ENCODE results near the gene NOL3. TPM values are rescaled to one million over a fixed set of nuclear protein-coding genes. Genes with fewer than 3 reads are reported as not detected.

Gene NOL3
- total RNA-seq, 1 donor: 10.1 TPM

DNA sequence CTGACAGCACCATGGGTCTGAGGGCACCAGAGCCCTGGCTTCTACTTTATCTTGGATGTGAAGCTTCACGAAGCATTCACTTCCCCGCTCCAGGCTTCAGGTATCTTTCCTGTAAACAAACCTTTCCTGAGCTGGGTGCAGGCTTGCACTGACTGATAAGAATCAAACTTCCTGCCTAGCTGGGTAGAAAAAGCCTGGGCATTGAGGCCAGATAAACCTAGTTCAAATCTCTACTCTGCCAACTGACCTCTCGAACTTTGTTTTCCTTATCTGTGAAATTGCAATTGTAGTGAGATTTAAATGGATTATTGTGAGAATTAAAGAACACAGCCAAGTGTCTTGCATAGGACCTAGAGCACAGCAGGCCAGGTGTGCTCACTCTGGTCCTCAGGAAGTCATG is 53.7 kb downstream of the NOL3 start:
- TF ChIP-seq, protein P1, sequence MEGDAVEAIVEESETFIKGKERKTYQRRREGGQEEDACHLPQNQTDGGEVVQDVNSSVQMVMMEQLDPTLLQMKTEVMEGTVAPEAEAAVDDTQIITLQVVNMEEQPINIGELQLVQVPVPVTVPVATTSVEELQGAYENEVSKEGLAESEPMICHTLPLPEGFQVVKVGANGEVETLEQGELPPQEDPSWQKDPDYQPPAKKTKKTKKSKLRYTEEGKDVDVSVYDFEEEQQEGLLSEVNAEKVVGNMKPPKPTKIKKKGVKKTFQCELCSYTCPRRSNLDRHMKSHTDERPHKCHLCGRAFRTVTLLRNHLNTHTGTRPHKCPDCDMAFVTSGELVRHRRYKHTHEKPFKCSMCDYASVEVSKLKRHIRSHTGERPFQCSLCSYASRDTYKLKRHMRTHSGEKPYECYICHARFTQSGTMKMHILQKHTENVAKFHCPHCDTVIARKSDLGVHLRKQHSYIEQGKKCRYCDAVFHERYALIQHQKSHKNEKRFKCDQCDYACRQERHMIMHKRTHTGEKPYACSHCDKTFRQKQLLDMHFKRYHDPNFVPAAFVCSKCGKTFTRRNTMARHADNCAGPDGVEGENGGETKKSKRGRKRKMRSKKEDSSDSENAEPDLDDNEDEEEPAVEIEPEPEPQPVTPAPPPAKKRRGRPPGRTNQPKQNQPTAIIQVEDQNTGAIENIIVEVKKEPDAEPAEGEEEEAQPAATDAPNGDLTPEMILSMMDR (IDR thresholded peaks at IDR 0.05; ENCODE audit: insufficient read depth, low read length): no peak

More for the DNA sequence above, 53.7 kb downstream of the NOL3 start:
- DNase-seq (ENCODE audit: low read depth): no peak
- H3K4me3 ChIP-seq (ENCODE audit: low read depth, low read length): no peak overlapping the region

Small RNA genes within 50 kb of the gene (small RNA-seq; reads per million reads assigned to genes)
- gene MIR328: 4.6 reads per million, percentile 87 among the genes with 10 or more reads in this experiment

Other genes with a start within 250 kb of the NOL3 start
- gene RRAD, start 245.0 kb upstream of the NOL3 start, total RNA-seq (ENCODE audit: low replicate concordance): 0.72 and 3.8 TPM in 2 replicates
- gene CIAO2B, start 236.1 kb upstream of the NOL3 start, total RNA-seq (ENCODE audit: low replicate concordance): 12.8 and 109 TPM in 2 replicates
- gene CES2, start 235.0 kb upstream of the NOL3 start, total RNA-seq (ENCODE audit: low replicate concordance): 28.3 and 37.6 TPM in 2 replicates
- 0.54 TPM in 1 of 2 replicates, not detected in the other for gene CES3, start 209.3 kb upstream of the NOL3 start, total RNA-seq (ENCODE audit: low replicate concordance)
- gene CES4A, start 181.9 kb upstream of the NOL3 start, total RNA-seq (ENCODE audit: low replicate concordance): 2.2 and 4.7 TPM in 2 replicates
- gene CBFB, start 141.4 kb upstream of the NOL3 start, total RNA-seq (ENCODE audit: low replicate concordance): 74.3 and 125 TPM in 2 replicates
- gene PHAF1, start 60.6 kb upstream of the NOL3 start, total RNA-seq (ENCODE audit: low replicate concordance): 2.9 and 15.9 TPM in 2 replicates
- gene B3GNT9, start 19.5 kb upstream of the NOL3 start, total RNA-seq (ENCODE audit: low replicate concordance): 37.0 and 42.4 TPM in 2 replicates
- gene TRADD, start 10.6 kb upstream of the NOL3 start, total RNA-seq (ENCODE audit: low replicate concordance): 12.3 and 29.1 TPM in 2 replicates
- 11.3 and 29.7 TPM in 2 replicates for gene FBXL8, start 10.6 kb upstream of the NOL3 start, total RNA-seq (ENCODE audit: low replicate concordance)
- gene HSF4, start 5.8 kb upstream of the NOL3 start, total RNA-seq (ENCODE audit: low replicate concordance): 6.4 and 17.9 TPM in 2 replicates
- 8.6 and 9.9 TPM in 2 replicates for gene MATCAP1, start 13.4 kb downstream of the NOL3 start, total RNA-seq (ENCODE audit: low replicate concordance)
- 0.98 TPM in 1 of 2 replicates, not detected in the other for gene EXOC3L1, start 19.6 kb downstream of the NOL3 start, total RNA-seq (ENCODE audit: low replicate concordance)
- 31.9 and 47.5 TPM in 2 replicates for gene E2F4, start 21.6 kb downstream of the NOL3 start, total RNA-seq (ENCODE audit: low replicate concordance)
- gene ELMO3, start 28.6 kb downstream of the NOL3 start, total RNA-seq (ENCODE audit: low replicate concordance): 0.09 and 0.33 TPM in 2 replicates
- 21.8 and 24.3 TPM in 2 replicates for gene TMEM208, start 56.6 kb downstream of the NOL3 start, total RNA-seq (ENCODE audit: low replicate concordance)
- gene FHOD1, start 76.9 kb downstream of the NOL3 start, total RNA-seq (ENCODE audit: low replicate concordance): 14.1 and 19.7 TPM in 2 replicates
- gene SLC9A5, start 78.4 kb downstream of the NOL3 start, total RNA-seq (ENCODE audit: low replicate concordance): 0.65 and 1.4 TPM in 2 replicates
- 13.3 and 24.3 TPM in 2 replicates for gene PLEKHG4, start 109.0 kb downstream of the NOL3 start, total RNA-seq (ENCODE audit: low replicate concordance)
- gene KCTD19, start 156.2 kb downstream of the NOL3 start, total RNA-seq (ENCODE audit: low replicate concordance): not detected in 2 replicates
- gene LRRC36, start 156.3 kb downstream of the NOL3 start, total RNA-seq (ENCODE audit: low replicate concordance): not detected in 2 replicates
- 0.74 and 0.99 TPM in 2 replicates for gene TPPP3, start 223.0 kb downstream of the NOL3 start, total RNA-seq (ENCODE audit: low replicate concordance)
- 7.1 and 7.6 TPM in 2 replicates for gene ZDHHC1, start 245.9 kb downstream of the NOL3 start, total RNA-seq (ENCODE audit: low replicate concordance)

Data from fibroblast of the aortic adventitia (primary cell).